K562 (cell line): ENCODE data around the gene STK11. TPM values are rescaled to one million over a fixed set of nuclear protein-coding genes. Genes with fewer than 3 reads are reported as not detected.
A peak's percentile ranks its signal among the peaks of the same experiment; 100 is the strongest.

Experiments used
- ARID2 ChIP-seq: fragments of 450-650 bp; IDR thresholded peaks from 2 replicates; pipeline ENCODE4 v1.6.1; 2017; ENCODE audit warnings: antibody characterized with exemption, mild to moderate bottlenecking
- CHCHD3 ChIP-seq: fragments of 250-450 bp; sonication (Bioruptor Pico); IDR thresholded peaks from 2 replicates; pipeline ENCODE4 v2.1.2; 2022; ENCODE audit warnings: mild to moderate bottlenecking
- DLX4 ChIP-seq: fragments of 250-450 bp; sonication (Bioruptor Pico); IDR thresholded peaks from 2 replicates; pipeline ENCODE4 v1.6.1; 2021; ENCODE audit warnings: mild to moderate bottlenecking
- MEF2D ChIP-seq: conservative IDR thresholded peaks from 2 replicates; pipeline ENCODE4 v1.6.1; 2016; ENCODE audit warnings: low read depth, missing genetic modification characterization, missing compliant biosample characterization
- PHTF2 ChIP-seq: fragments of 250-450 bp; sonication (Bioruptor Pico); IDR thresholded peaks from 2 replicates; pipeline ENCODE4 v1.5.0; 2021; ENCODE audit warnings: mild to moderate bottlenecking
- RBM15 ChIP-seq: fragments of 200-400 bp; formaldehyde crosslinking; IDR thresholded peaks from 2 replicates; pipeline ENCODE4 v1.6.1; 2018; ENCODE audit warnings: mild to moderate bottlenecking, low read length, moderate library complexity; ENCODE audit not compliant: insufficient read depth
- SFPQ ChIP-seq: fragments of 200-400 bp; formaldehyde crosslinking; IDR thresholded peaks from 2 replicates; pipeline ENCODE4 v1.6.1; 2017; ENCODE audit warnings: mild to moderate bottlenecking, low read depth, low read length, moderate library complexity
- SNRNP70 ChIP-seq: fragments of 200-400 bp; formaldehyde crosslinking; optimal IDR thresholded peaks from 2 replicates; pipeline ENCODE3; 2017; ENCODE audit warnings: low read depth, low read length
- SREBF2 ChIP-seq: sonication (generic); formaldehyde crosslinking; IDR thresholded peaks from 2 replicates; pipeline ENCODE4 v1.4.0; 2020; ENCODE audit warnings: mild to moderate bottlenecking, missing genetic modification reagents
- UBTF ChIP-seq, 2 experiments: IDR thresholded peaks; 2 replicates each; pipeline ENCODE4 v1.6.1; 2012; ENCODE audit warnings: improper control_type of control experiment in 2 of 2, low read depth in 2 of 2, low read length in 2 of 2, borderline replicate concordance in 1 of 2
- YBX1 ChIP-seq: fragments of 450-650 bp; IDR thresholded peaks from 2 replicates; pipeline ENCODE4 v1.7.1; 2016; ENCODE audit warnings: mild to moderate bottlenecking
- ZNF318 ChIP-seq, 2 experiments: fragments of 450-650 bp; IDR thresholded peaks; 2 replicates each; pipeline ENCODE4 v1.6.1; 2016; ENCODE audit warnings: mild to moderate bottlenecking in 2 of 2, borderline replicate concordance in 1 of 2, low read depth in 1 of 2, moderate library complexity in 1 of 2
- ZNF347 ChIP-seq: fragments of 450-650 bp; formaldehyde crosslinking; IDR thresholded peaks from 2 replicates; pipeline ENCODE4 v1.4.0; 2020; ENCODE audit warnings: low read depth, mild to moderate bottlenecking, moderate library complexity
- ZZZ3 ChIP-seq: fragments of 450-650 bp; IDR thresholded peaks from 2 replicates; pipeline ENCODE4 v1.6.1; 2016; ENCODE audit warnings: antibody characterized with exemption, mild to moderate bottlenecking, moderate library complexity
- polyA plus RNA-seq, 8 experiments: library from polyadenylated mRNA; depleted of rRNA in 4 of 8; stranded (reverse) in 5 of 8; unstranded in 3 of 8; fragments of >200 nt; fragmentation: Nextera tagmentation in 2 of 8; fragmentation: Illumina TruSeq in 1 of 8; extraction: Ambion mirVana in 2 of 8; extraction: Trizol in 1 of 8; gene quantifications; 2 replicates each; pipeline versions ENCODE4 v1.2.1 to v1.2.3, GENCODE V29; 2011 to 2014; ENCODE audit warnings: inconsistent platforms in 1 of 8, missing spikeins in 1 of 8
- total RNA-seq, 7 experiments: library from RNA; depleted of rRNA in 6 of 7; stranded (reverse); fragments of >200 nt in 6 of 7; fragmentation: Illumina TruSeq in 2 of 7; extraction: Trizol in 2 of 7; gene quantifications; 2 replicates each; pipeline versions ENCODE4 v1.2.1 to v1.2.3, GENCODE V29; 2011 to 2021; ENCODE audit warnings: low replicate concordance in 1 of 7

Gene STK11
- total and polyA plus RNA-seq, 9 of the 15 experiments (the other 6 are each of a cell fraction or from before 2014, with no cell fraction given): 0.15 to 96.5 (median 31.7) TPM

- TF ChIP-seq ZNF318 (IDR thresholded peaks at IDR 0.05; ENCODE audit: borderline replicate concordance in 1 of 2, low read depth in 1 of 2) (no peak), ZNF347 (CRISPR knock-in tag) (no peak), MEF2D (peak; percentile 59), RBM15 (no peak), YBX1 (no peak), ZZZ3 (no peak), CHCHD3 (CRISPR knock-in tag) (no peak), ARID2 (no peak), SFPQ (no peak), SREBF2 (CRISPR knock-in tag) (no peak), SNRNP70 (no peak), DLX4 (no peak), PHTF2 (CRISPR knock-in tag) (no peak), UBTF (IDR thresholded peaks at IDR 0.05; ENCODE audit: borderline replicate concordance in 1 of 2, low read depth in 2 of 2, low read length in 2 of 2) (0 out of 4 replicates have a peak, but pooled peaks have one; percentile 24 to 53)
Measured at GRCh38 chr19:1266129-1266915, 60.7 kb downstream of the STK11 start (continued).
